HT1080 (cell line): Measurements from ENCODE around the gene ART1. TPM values are rescaled to one million over a fixed set of nuclear protein-coding genes. Genes with fewer than 3 reads are reported as not detected.
"Not testable (repeated sequence)": the region's sequence is repeated elsewhere in the genome, so short reads cannot be mapped to it uniquely, and the experiment has no call there.

ENCODE experiments used
- DNase-seq: peaks from one replicate; pipeline ENCODE4 v3.0.0-alpha.2; 2015; ENCODE audit warnings: low read depth
- total RNA-seq: library from RNA; depleted of rRNA; stranded (reverse); fragments of >200 nt; shearing (Covaris generic); gene quantifications from 2 replicates; pipeline ENCODE4 v1.2.3, GENCODE V29; 2014

ART1 gene
- total RNA-seq, 1 experiment from 2014 or later = not detected

DNA sequence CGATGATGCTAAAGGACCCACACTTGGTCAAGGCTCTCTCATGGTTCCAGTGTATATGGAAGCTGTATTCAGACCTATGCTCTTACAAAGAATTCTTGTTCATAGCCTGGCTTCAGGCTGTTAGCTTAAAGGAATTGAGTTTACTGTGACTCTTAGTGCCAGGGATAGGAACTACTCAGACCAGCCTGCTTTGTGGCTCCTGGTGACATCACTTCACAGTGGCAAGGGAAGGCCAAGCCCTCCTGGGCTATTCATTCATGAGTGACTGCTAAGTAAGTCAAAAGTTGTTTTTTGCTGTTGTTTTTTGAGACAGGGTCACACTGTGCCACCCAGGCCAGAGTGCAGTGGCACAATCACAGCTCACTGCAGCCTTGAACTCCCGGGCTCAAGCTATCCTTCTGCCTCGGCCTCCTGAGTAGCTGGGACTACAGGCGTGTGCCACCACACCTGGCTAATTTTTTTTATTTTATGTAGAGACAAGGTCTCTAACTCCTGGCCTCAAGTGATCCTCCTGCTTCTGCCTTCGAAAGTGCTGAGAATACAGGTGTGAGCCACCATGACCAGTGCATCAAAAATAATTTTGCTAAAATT, 12.8 kb upstream of the ART1 start:
- DNase-seq = no peak

DNA sequence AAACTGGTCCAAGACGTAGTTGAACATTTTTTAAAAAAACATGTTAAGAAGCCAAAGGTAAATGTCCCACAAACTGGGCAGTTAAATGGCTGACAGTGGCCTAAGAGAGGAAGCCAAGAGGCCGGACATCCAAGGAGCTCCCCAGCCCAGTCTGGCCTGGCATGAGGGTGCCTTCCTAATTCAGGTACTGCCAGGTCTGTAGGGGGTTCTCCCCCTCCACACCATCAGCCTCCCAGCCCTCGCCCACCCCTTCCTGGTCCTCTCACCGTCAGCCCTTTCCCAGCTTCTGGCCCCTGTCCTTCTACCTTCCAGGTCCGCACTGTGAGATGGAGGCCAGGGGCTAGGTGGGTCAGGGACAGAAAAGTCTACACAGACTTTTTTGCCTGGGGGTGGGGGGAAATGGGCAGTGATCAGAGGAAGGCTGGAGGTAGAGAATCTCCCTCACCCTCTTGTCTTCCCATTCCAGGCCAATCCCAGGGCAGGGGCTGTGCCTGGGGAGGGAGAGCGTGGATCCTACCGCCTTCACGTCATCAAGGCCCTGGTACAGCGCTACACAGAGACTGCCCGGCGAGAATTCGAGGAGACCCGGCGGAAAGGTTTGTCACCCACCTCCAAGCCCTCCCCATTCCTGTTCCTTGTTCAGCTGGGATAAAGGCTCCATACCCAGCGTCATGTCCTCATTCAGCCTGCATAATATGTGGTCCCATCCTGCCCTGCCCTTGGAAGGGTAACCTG, 9.1 kb upstream of the ART1 start:
- no peak for DNase-seq

DNA sequence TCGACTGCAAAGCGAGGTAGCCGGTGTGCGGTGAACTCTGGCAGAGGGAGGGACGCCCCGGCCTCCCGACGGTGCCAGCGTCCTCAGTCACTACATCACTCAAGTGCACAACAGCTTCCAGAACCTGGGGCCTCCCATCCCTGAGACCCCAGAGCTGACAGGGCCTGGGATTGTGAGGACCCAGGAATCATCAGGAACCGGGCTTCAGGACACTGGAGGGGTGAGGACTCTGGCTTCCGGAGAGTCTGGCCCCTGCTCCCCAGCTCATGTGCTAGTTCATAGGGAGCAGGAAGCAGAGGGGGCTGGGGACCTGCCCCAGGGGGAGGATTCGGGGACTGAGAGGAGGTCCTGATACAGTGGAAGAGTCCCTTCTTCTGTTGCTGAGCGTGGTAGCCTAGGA, 7.7 kb upstream of the ART1 start:
- DNase-seq = no peak

DNA sequence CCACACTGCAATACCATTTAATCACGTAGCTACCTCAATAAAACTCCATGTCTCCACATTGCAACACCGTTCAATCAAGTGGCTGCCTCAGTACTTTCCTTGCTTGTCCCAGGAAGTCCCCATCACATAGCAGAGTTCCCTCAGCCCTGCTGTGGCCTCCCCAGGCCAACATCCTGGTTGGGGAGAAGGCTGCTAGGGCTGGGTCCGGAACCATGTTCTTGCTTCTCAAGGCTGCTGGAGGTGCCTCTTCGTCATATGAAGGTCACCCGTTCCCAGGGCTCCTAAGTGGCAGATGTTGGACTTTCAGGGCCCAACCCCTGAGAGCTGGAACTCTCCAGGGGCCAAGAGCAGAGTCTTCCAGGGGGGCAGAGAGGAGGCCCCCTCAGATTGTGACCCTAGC, 6.4 kb upstream of the ART1 start:
- no peak for DNase-seq

DNA sequence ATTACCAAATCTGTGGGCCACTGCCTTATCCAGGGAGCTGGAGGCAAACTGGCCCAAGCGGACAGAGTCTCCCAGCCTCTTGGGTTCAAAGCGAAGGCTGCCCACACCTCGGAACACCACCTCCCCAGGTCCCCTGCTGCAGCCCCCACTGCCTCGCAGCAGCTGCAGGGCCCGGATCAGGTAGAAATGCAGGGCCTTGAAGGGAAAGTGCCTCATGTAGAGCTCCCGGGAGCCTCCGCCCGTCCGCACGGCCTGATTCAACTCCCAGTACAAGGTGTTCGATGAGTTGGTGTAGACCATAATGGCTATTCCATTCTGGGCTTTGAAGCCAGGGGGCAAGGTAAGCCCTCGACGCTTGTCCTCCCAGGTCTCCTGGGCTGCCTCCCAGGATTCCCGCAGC, 5.1 kb upstream of the ART1 start:
- DNase-seq = no peak

DNA sequence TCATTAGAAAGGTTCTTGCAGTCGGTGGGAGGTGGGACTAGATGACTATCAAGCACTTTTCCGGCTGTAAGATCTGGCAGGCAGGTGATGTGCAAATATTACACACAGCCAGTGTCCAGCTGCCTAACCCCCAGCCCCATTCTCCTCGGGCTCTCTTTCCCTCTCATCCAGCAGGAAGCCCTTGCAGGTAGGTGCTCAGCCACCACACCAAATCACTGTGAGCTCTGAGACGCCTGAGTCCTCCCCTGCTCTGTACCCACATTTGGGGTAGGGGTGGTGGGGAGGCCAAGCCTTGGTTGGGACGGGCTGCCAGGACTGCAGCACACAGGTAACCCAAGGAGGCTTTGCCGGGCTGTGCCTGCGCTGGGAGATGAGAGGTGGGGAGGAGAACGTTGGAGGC, 3.7 kb upstream of the ART1 start:
- DNase-seq = no peak

DNA sequence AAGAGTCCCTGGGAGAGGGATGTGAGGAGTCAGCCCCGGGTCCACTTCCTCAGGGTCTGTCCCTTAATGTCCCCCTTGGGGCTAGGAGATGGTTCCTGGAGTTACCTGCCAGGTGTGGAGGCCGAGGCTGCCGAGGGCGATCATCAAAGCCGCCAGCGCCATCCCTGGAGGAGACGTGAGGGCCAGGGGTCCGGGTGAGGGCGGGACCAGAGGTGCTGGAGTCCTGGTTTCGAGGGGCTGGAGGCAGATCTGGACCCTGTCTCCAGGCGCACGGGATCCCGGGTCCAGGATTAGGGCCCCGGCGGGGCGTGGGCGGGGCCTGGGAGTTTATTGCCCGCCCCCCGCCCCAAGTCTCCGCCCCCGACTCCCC, 3.2 kb upstream of the ART1 start, which contains the start of gene ART5:
TSS of gene ART5 (minus strand) at position 292 of the 370 bp plus-strand sequence. CDS start at position 162, 130 bp downstream.
- DNase-seq = no peak

DNA sequence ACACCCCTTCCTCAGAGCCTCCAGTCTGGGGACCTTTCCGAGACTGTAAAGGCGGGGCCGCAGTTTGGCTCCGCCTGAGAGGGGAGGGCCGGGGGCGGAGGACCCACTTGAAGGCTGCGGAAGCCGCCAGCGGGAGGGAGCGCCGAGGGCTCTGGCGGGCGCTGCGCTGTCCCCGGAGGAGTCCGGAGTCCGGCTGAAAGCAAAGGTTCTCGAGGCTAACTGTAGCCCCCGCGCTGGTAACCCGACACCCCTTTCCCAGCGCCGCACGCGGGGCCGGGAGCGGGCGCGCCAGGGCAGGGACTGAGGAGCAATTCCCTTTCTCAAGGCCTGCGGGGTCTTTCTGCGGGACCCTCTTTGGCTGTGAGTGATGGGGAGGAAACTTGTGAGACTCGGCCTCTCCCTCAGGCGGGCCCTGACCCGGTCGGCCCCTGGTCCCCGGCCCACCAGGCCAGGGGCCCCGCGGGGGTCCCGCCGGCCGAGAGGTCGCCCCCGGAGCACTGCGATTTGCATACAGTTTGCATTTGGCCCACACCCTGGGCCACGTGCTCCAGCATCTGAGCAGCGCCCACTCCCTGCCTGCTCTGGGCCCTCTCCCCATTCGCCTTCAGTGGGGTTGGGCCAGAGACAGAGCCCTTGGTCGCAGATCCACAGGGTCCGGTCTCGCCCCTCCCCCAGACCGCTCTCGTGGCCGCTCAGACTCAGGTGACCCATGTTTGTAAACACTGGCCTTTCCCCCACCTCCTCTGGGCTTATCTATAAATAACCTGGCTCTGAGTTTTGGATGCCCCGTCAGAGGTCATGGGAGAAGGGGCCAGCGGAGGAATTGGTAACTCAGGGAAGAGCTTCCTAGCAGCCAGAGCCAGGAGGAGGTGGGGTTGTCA, 2.6 kb upstream of the ART1 start:
- DNase-seq = peak; percentile 35

DNA sequence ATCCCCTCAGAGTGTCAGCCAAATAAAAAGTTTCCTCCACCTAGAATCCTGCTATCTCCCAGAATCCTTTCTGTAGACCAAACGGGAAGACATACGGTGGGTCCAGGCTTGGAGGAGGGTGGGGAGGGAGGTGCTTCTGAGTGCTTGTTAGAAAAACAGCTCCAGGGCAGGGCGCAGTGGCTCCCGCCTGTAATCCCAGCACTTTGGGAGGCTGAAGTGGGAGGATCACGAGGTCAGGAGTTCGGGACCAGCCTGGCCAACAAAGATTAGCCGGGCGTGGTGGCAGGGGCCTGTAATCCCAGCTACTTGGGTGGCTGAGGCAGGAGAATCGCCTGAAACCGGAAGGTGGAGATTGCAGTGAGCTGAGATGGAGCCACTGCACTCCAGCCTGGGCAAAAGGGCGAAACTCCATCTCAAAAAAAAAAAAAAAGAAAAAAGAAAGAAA, 1.8 kb upstream of the ART1 start:
- DNase-seq = not testable (repeated sequence)

DNA sequence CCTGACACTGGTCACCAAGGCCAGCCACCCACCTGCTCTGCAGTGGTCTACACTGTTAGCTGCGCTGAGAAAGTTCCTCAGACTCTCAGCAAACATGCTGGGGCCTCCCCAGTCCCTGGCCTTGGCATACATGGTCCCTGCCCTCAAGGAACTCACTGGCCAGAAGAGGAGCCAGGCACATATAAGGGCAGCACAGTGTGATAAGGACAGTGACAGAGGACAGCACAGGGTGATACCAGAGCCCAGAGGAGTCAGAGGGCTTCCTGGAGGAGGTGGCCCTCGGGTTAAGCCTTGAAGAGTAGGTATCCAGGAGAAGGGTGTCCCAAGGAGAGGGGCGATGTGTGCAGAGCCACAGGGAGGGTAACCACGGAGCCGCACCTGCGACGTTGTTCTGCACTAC, 624 bp downstream of the ART1 start:
- no peak for DNase-seq

DNA sequence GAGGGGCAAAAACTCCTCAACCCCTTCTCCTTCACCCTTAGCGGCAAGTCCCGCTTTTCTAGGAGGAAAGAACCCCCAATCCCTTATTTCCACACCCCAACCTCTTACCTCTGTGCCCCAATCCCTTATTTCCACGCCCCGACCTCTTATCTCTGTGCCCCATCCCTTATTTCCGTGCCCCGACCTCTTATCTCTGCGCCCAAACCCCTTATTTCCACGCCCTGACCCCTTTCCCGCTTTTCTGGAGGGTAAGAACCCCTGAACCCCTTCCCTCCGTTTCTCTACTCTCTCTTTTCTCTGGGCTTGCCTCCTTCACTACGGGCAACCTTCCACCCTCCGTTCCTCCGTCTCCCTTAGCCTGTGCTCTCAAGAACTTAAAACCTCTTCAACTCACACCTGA, 3.9 kb downstream of the ART1 start:
- DNase-seq = not testable (repeated sequence)

DNA sequence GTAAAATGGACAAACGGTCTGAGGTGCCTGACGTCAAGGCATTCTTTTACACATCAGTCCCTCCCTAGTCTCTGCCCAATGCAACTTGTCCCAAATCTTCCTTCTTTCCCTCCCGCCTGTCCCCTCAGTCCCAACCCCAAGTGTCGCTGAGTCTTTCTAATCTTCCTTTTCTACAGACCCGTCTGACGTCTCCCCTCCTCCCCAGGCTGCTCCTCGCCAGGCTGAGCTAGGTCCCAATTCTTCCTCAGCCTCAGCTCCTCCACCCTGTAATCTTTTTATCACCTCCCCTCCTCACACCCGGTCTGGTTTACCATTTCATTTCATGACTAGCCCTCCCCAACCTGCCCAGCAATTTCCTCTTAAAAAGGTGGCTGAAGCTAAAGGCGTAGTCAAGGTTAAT, 4.4 kb downstream of the ART1 start:
- not testable (repeated sequence) for DNase-seq

DNA sequence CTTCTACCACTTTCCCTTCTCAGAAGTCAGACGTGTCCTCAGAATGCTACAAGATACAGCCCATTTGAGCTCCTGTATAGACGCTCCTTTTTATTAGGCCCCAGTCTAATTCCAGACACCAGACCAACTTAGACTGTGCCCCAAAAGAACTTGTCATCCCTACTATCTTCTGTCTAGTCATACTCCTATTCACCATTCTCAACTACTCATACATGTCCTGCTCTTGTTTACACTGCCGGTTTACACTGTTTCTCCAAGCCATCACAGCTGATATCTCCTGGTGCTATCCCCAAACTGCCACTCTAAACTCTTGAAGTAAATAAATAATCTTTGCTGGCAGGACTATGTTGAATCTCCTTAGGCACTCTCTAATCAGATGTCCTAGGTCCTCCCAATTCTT, 7.6 kb downstream of the ART1 start:
- not testable (repeated sequence) for DNase-seq

DNA sequence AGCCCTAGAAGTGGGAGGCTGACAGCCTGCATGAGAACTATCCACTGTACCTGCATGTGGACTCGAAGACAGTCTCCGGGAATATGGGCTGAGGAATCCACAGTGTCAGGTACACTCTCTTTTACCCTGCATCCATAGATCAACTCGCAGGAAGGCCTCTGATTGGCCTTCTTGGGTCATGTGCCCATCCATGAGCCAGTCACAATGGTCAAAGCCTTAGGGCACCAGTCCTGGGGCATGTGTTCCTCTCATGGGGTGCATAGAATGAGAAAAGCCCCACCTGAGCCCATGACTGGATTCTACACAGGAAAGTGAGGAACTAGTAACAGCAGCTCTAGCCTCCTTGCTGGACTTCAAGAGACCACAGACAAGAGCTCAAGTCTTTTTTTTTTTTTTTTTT, 10.6 kb downstream of the ART1 start:
- DNase-seq = no peak

DNA sequence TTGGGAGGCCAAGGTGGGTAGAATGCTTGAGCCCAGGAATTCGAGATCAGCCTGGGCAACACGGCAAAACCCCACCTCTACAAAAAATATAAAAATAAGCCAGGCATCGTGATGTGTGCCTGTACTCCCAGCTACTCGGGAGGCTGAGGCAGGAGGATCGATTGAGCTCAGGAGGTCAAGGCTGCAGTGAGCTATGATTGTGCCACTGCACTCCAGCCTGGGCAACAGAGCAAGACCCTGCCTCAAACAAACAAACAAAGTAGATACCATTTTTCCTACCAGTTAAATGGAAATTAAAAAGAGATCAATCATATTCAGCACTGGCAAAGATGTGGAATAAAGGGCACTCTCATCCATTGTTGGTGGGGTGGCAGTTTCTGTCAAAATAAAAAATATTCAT, 12.4 kb downstream of the ART1 start:
- not testable (repeated sequence) for DNase-seq

DNA sequence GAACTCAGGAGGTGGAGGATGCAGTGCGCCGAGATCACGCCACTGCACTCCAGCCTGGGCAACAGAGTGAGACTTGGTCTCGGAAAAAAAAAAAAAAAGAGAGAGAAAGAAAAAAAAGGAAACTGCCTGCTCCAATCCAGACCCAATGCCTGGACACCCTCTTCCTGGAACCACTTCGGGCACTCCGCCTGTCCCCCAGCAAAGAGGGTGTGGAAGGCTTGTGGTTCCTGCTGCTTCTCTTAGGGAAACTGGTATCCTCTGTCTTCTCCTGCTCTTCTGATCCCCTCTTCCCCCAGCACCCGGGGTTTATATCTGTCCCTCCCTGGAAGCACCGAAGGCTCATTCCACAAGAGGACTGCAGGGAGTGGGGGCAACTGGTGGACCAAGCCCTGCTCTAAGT, 13.3 kb downstream of the ART1 start:
- no peak for DNase-seq

DNA sequence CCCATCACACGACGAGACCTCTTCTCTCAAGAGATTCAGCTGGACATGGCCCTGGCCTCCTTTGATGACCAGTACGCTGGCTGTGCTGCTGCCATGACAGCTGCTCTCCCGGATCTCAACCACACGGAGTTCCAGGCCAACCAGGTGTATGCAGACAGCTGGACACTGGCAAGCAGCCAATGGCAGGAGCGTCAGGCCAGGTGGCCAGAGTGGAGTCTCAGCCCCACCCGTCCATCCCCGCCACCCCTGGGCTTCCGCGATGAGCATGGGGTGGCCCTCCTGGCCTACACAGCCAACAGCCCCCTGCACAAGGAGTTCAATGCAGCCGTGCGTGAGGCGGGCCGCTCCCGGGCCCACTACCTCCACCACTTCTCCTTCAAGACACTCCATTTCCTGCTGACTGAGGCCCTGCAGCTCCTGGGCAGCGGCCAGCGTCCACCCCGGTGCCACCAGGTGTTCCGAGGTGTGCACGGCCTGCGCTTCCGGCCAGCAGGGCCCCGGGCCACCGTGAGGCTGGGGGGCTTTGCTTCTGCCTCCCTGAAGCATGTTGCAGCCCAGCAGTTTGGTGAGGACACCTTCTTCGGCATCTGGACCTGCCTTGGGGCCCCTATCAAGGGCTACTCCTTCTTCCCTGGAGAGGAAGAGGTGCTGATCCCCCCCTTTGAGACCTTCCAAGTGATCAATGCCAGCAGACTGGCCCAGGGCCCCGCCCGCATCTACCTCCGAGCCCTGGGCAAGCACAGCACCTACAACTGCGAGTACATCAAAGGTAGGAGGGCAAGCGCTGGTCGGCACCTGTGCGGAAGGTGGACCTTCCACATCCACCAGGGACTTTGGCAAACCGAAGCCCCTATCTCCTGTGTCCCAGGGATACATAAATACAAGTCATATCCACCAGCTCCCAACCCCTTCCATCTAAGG, 14.9 kb downstream of the ART1 start:
- DNase-seq = no peak

DNA sequence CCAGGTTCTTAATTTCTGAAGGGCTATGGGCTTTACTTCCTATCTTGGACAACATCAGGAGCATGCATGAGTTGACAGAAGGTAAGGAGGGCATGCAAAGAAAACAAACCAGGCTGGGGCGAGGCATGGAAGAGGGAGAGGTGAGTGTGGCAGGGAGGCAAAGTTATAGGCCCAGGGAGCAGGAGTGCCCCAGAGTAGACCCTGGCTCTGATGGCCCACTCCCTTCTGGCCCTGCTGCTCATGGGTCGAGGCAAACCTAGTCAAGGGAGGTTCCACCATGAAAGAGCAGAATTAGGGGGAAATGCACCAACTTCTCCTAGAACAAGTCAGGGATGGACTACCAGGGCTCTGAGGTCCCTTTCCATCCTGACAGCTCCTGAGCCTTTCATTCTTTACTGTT, 16.0 kb downstream of the ART1 start:
- DNase-seq = no peak

DNA sequence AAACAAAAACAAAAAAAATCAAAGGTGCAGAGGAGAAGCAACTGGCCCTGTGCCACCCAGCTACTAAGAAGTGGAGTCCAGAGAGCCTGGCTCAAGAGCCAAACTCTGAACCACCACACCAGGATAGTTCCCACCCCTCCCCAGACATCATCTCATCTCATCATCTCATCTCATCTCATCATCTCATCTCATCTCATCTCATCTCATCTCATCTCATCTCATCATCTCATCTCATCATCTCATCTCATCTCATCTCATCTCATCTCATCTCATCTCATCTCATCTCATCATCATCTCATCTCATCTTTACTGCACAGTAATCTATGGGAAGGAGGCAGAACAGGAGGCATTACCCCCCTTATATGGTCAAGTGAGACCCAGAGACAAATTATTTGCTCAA, 17.9 kb downstream of the ART1 start:
- no peak for DNase-seq

DNA sequence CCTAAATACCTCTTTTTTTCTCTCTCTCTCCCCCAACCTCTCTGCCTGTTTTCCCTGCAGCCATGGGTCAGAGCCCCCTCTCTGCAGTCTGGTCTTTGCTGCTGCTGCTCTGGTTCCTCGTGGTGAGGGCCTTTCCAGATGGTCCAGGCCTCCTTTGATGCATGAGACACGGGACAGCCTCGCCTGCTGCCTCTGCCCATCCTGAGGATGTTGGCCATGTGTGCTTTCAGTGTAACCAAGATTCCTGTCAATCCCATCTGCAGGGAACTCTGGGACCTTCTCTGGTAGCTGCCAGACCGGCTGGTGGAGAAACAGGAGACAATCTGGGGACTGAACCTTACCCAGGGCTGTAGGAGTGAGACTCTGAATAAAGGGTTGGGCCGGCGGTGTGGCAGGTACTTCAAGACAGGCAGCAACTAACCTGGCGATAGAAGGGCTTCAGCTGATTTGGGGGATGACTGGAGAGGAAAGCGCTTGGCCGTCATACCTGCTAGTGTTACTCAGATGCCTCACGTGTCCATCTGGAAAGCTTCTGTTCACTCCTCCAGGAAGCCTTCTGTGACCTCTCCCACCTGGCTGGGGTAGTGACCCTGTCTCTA, 19.2 kb downstream of the ART1 start:
- DNase-seq = no peak
